BJ (cell line): ENCODE results near the gene LECT2. TPM values are rescaled to one million over a fixed set of nuclear protein-coding genes. Genes with fewer than 3 reads are reported as not detected.

Experiments
- CTCF ChIA-PET: fragments of 350-600 bp; formaldehyde crosslinking; extraction: SDS; loops from one replicate; lab custom pipeline; 2021; ENCODE audit warnings: antibody characterized with exemption, inconsistent platforms; lab: Yijun Ruan, JAX
- POLR2A ChIA-PET: fragments of 300-600 bp; sonication (Branson Sonifier 250); formaldehyde crosslinking; extraction: SDS; loops from one replicate; lab custom pipeline; 2021; ENCODE audit warnings: antibody characterized with exemption; lab: Charles Lee
- DNase-seq: peaks from one replicate; pipeline ENCODE4 v3.0.0-alpha.2; 2011; ENCODE audit warnings: low read depth
- H3K27me3 ChIP-seq: 2 replicates; pipeline ENCODE4 v1.6.0; 2011; ENCODE audit warnings: low read length; ENCODE audit not compliant: control insufficient read depth, insufficient read depth
- H3K36me3 ChIP-seq: 2 replicates; pipeline ENCODE4 v1.5.1; 2011; ENCODE audit warnings: low read length; ENCODE audit not compliant: control insufficient read depth, insufficient read depth
- H3K4me3 ChIP-seq: 2 replicates; pipeline ENCODE4 v1.5.1; 2011; ENCODE audit warnings: low read depth, mild to moderate bottlenecking, control low read depth, low read length
- CTCF ChIP-seq: IDR thresholded peaks from 2 replicates; pipeline ENCODE4 v1.5.1; 2011; ENCODE audit warnings: low read depth, mild to moderate bottlenecking, control low read depth, inconsistent platforms, low read length, moderate library complexity; ENCODE audit not compliant: insufficient read depth
- polyA plus RNA-seq: library from polyadenylated mRNA; depleted of rRNA; stranded (reverse); fragments of >200 nt; gene quantifications from 2 replicates; pipeline ENCODE4 v1.2.3, GENCODE V29; 2011

LECT2 gene
- polyA plus RNA-seq, 1 experiment, result not detected

- H3K27me3 ChIP-seq, result no peaks in the 10 kb centered on the region
- no peak for TF ChIP-seq CTCF
- DNase-seq, result no peak
- CTCF ChIA-PET, result no interaction called here
- no peaks in the 10 kb centered on the region for H3K36me3 ChIP-seq
- POLR2A ChIA-PET, result no interaction called here
- no peak overlapping the region for H3K4me3 ChIP-seq
Observed at GRCh38 chr5:135999406-136000139, 44.8 kb upstream of the LECT2 start.

GRCh38 chr5:135998889-135999288 lies 44.1 kb upstream of the LECT2 start:
- ChIA-PET POLR2A (no interaction called here), CTCF (interaction anchor here (1.7 kb wide), 1 partner anchor 59 kb away, joined by 7 read pairs; no protein-coding TSS in a partner anchor)

GRCh38 chr5:135997673-135998335 lies 43.0 kb upstream of the LECT2 start:
- no peak for TF ChIP-seq CTCF
- ChIA-PET POLR2A (no interaction called here), CTCF (interaction anchor here (1.3 to 1.7 kb wide), 2 partner anchors 17 to 60 kb away, joined by 3 to 7 read pairs; no protein-coding TSS in a partner anchor)
- H3K4me3 ChIP-seq, result no peak overlapping the region
- H3K27me3 ChIP-seq, result no peaks in the 10 kb centered on the region
- no peak for DNase-seq
- no peaks in the 10 kb centered on the region for H3K36me3 ChIP-seq

More at GRCh38 chr5:135998889-135999288, 44.1 kb upstream of the LECT2 start:
- DNase-seq, result no peak
- TF ChIP-seq CTCF, result no peak
- Histone ChIP-seq H3K4me3 (no peak overlapping the region), H3K36me3 (no peaks in the 10 kb centered on the region), H3K27me3 (no peaks in the 10 kb centered on the region)

- CTCF ChIA-PET, result interaction anchor here (0.8 to 1.5 kb wide), 3 partner anchors 15 to 25 kb away, joined by 3 read pairs; no protein-coding TSS in a partner anchor
- POLR2A ChIA-PET, result no interaction called here
- no peak overlapping the region for H3K4me3 ChIP-seq
- DNase-seq, result no peak
- TF ChIP-seq CTCF, result no peak
- H3K27me3 ChIP-seq, result no peaks in the 10 kb centered on the region
- no peaks in the 10 kb centered on the region for H3K36me3 ChIP-seq
Observed at GRCh38 chr5:135996611-135997010, 41.8 kb upstream of the LECT2 start.

GRCh38 chr5:135995976-135996375 lies 41.2 kb upstream of the LECT2 start:
- no peak for TF ChIP-seq CTCF
- no peak for DNase-seq
- ChIA-PET POLR2A (no interaction called here), CTCF (interaction anchor here (0.8 to 1.5 kb wide), 2 partner anchors 15 to 24 kb away, joined by 3 read pairs; no protein-coding TSS in a partner anchor)
- Histone ChIP-seq H3K4me3 (no peak overlapping the region), H3K36me3 (no peaks in the 10 kb centered on the region), H3K27me3 (no peaks in the 10 kb centered on the region)
